ENCODE data around the gene IGHMBP2. TPM values are rescaled to one million over a fixed set of nuclear protein-coding genes. Genes with fewer than 3 reads are reported as not detected.
"Not testable (repeated sequence)": the region's sequence is repeated elsewhere in the genome, so short reads cannot be mapped to it uniquely, and the experiment has no call there.

The IGHMBP2 gene
- total RNA-seq, 1 donor from 2014 or later = 4.1 TPM

- no peak for DNase-seq (ENCODE audit: low spot score)
Measured at GRCh38 chr11:68961245-68961644, 57.6 kb downstream of the IGHMBP2 start.

- DNase-seq (ENCODE audit: low spot score) = no peak
Measured at GRCh38 chr11:68962527-68963250, 59.0 kb downstream of the IGHMBP2 start.

GRCh38 chr11:68963779-68964178 is 60.1 kb downstream of the IGHMBP2 start:
- no peak for DNase-seq (ENCODE audit: low spot score)

GRCh38 chr11:68965901-68966853 is 62.5 kb downstream of the IGHMBP2 start:
- DNase-seq (ENCODE audit: low spot score) = no peak

- no peak for DNase-seq (ENCODE audit: low spot score)
Measured at GRCh38 chr11:68966894-68967780, 63.4 kb downstream of the IGHMBP2 start.

GRCh38 chr11:68968306-68969250 is 64.9 kb downstream of the IGHMBP2 start:
- DNase-seq (ENCODE audit: low spot score) = no peak

- DNase-seq (ENCODE audit: low spot score) = no peak
Measured at GRCh38 chr11:68969386-68969785, 65.7 kb downstream of the IGHMBP2 start.

- no peak for DNase-seq (ENCODE audit: low spot score)
Measured at GRCh38 chr11:68970921-68971636, 67.4 kb downstream of the IGHMBP2 start.

- peak; percentile 13 for DNase-seq (ENCODE audit: low spot score)
Measured at GRCh38 chr11:68973219-68973618, 69.5 kb downstream of the IGHMBP2 start.

GRCh38 chr11:68973706-68974105 is 70.0 kb downstream of the IGHMBP2 start:
- DNase-seq (ENCODE audit: low spot score) = not testable (repeated sequence)

GRCh38 chr11:68974421-68975194 is 70.9 kb downstream of the IGHMBP2 start:
- no peak for DNase-seq (ENCODE audit: low spot score)

GRCh38 chr11:68976095-68976494 is 72.4 kb downstream of the IGHMBP2 start:
- no peak for DNase-seq (ENCODE audit: low spot score)

GRCh38 chr11:68976563-68976962 is 72.9 kb downstream of the IGHMBP2 start:
- DNase-seq (ENCODE audit: low spot score) = no peak

- no peak for DNase-seq (ENCODE audit: low spot score)
Measured at GRCh38 chr11:68977781-68978625, 74.3 kb downstream of the IGHMBP2 start.

GRCh38 chr11:68978626-68978930 is 74.9 kb downstream of the IGHMBP2 start:
- no peak for DNase-seq (ENCODE audit: low spot score)

GRCh38 chr11:68978931-68979594 is 75.4 kb downstream of the IGHMBP2 start:
- no peak for DNase-seq (ENCODE audit: low spot score)

GRCh38 chr11:68979931-68980775 is 76.5 kb downstream of the IGHMBP2 start:
- no peak for DNase-seq (ENCODE audit: low spot score)
